Measurements from ENCODE around the gene SPTLC2.
A peak's percentile ranks its signal among the peaks of the same experiment; 100 is the strongest.
"Not testable (repeated sequence)": the region's sequence is repeated elsewhere in the genome, so short reads cannot be mapped to it uniquely, and the experiment has no call there.

The SPTLC2 gene, protein sequence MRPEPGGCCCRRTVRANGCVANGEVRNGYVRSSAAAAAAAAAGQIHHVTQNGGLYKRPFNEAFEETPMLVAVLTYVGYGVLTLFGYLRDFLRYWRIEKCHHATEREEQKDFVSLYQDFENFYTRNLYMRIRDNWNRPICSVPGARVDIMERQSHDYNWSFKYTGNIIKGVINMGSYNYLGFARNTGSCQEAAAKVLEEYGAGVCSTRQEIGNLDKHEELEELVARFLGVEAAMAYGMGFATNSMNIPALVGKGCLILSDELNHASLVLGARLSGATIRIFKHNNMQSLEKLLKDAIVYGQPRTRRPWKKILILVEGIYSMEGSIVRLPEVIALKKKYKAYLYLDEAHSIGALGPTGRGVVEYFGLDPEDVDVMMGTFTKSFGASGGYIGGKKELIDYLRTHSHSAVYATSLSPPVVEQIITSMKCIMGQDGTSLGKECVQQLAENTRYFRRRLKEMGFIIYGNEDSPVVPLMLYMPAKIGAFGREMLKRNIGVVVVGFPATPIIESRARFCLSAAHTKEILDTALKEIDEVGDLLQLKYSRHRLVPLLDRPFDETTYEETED

DNA sequence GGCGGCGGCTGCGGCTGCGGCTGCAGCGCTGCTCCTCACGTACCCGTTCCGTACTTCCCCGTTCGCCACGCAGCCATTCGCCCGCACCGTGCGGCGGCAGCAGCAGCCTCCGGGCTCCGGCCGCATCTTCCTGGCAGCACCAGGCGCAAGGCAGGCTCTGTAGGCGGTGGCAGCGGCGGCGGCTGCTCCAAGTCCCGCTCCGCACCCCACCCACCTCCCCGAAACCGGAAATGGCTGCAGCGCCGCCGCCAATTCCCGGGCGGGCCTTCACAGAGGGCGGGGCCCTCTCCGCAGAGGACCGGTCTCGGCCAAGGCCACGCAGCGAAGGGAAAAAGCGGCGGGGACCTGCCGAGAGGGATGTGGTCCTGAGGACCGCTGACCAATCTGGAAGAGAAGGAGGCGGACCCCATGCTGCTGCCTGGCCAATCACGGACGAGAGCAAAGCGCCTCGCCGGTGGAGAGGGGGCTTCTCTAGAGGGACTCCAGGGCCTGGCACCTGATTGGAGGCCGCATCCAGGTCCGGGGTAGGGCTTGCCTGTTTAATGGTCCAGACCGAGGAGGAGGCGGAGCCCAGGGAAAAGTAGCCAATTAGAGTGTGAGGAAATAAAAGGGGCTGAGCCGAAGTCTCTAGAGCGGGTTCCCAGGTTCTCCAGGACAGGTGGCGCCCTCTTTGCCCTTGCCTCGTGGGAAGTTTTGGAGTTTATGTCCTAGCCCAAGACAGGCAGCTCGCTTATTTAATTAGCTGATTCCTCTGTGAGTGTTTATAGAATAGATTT, at the start of gene SPTLC2:
Gene SPTLC2, minus strand, starts transcription at position 184 of the 776 bp plus-strand sequence. Its CDS starts 58 bp downstream, at position 126.
- peak; percentile 99 for DNase-seq

DNA sequence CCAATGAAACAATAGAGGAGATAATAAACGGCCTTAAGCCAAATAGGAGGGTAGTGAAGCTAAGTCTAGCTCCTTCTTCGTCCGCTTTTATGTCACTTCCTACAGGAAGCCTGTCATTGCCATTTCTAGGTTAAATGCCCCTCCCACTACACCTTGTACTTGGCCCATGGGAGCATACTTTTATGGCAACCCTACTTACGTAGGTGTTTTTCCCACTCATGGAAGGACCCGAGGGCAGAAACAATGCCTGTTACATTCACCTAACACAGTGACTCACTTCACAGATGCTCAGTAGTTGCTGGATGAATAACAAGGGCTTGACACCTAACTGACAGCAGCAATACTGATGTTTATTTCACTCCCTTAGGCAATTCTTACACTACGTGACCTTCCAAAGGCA, 46.9 kb upstream of the SPTLC2 start:
- no peak for DNase-seq

- DNase-seq: not testable (repeated sequence)
These were observed 45.1 kb upstream of the SPTLC2 start for GRCh38 chr14:77661562-77661961.

DNA sequence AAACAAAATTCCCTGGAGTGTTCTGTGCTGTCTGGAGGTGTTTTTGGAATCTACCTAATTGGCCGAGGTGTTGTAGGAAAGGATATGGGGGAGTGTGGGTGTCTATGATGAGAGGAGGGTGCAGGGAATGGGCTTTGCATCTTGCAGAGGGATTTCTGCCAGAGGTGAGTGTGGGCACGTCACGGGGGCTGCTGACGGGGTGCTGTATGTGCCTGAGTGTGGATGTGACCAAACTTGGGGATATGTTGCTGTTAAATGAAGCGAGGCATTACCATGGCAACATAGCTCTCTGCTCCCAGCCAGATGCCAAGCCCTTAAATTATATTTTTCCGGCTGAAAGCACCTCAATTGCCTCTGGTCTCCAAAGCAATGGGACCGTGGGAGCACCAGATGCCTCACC, 44.3 kb upstream of the SPTLC2 start:
- DNase-seq: no peak

GRCh38 chr14:77659831-77660230, 43.4 kb upstream of the SPTLC2 start:
- no peak for DNase-seq

GRCh38 chr14:77657280-77657679, 40.8 kb upstream of the SPTLC2 start:
- no peak for DNase-seq

DNA sequence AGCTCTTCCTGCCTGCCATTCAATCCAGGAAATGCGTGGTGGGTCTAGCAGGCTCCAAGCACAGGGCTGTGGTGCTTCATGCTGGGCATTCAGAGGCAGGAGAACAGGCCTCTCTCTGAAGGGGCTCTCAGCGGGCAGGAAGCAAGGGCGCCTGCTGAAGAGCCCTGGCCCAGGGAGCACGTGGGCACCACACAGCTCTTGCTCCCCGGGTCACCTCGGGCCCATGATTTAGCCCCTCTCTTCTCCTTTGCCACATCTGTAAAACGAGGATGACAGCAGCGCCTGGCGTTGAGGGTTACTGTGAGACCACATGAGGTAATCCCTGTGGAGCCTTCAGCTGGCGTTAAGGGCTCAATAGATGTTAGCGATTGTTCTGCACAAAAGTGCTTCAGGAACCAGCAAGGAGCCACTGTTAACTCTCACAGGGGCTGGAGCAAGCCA, 37.6 kb upstream of the SPTLC2 start:
- DNase-seq: no peak

DNA sequence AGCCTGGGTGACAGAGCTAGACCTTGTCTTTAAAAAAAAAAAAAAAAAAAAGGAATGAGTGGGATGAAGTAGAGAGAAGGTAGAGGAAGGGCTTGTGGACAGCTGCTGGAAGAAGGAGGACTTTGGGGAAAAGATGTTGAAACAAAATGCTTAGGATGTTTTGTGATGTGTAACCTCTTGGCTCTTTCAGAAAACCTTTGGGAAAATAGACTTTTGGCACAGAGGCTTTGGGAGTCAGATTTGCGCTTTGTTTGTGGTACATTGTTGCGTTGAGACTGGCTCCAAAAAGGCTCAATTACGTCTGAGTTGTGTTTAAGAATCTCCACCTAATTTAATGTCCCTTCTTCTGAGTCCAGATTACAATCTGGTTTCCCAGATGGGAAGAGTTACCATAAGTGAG, 32.9 kb upstream of the SPTLC2 start:
- no peak for DNase-seq

- DNase-seq: no peak
These were observed 32.2 kb upstream of the SPTLC2 start for GRCh38 chr14:77648520-77649200.

GRCh38 chr14:77647853-77648252, 31.4 kb upstream of the SPTLC2 start:
- no peak for DNase-seq

- DNase-seq: no peak
These were observed 30.5 kb upstream of the SPTLC2 start for GRCh38 chr14:77646907-77647306.

DNA sequence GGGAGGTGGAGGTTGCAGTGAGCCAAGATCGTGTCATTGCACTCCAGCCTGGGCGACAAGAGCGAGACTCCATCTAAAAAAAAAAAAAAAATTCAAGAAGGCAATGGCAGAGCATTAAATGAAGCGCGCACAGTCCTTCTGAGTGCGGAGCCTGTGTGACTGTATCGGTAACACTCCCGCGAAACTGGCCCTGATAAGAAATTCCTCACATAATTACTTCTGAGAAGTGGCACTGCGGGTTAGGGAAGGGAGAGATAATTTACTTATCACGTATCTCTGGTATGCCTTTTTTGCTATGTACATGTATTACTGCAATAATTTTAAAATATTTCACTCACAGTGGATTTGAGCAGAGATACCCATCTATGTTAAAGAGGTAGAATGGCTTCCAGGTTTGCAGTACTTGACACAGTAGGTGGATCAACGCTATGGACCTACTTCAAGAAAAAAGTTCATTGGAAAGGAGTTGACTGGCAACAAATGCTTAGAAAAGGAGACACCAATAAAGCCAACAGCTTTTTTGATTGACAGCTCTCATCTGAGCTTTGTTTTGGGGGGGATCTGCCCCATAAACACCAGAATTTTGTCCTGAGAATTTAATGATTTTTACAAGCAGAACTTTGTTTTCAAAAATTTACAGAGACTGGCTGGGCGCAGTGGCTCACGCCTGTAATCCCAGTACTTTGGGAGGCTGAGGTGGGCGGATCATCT, 29.2 kb upstream of the SPTLC2 start:
- no peak for DNase-seq

- DNase-seq: no peak
These were observed 26.0 kb upstream of the SPTLC2 start for GRCh38 chr14:77642407-77642806.

- DNase-seq: peak; percentile 66
These were observed 25.3 kb upstream of the SPTLC2 start for GRCh38 chr14:77641534-77642341.

DNA sequence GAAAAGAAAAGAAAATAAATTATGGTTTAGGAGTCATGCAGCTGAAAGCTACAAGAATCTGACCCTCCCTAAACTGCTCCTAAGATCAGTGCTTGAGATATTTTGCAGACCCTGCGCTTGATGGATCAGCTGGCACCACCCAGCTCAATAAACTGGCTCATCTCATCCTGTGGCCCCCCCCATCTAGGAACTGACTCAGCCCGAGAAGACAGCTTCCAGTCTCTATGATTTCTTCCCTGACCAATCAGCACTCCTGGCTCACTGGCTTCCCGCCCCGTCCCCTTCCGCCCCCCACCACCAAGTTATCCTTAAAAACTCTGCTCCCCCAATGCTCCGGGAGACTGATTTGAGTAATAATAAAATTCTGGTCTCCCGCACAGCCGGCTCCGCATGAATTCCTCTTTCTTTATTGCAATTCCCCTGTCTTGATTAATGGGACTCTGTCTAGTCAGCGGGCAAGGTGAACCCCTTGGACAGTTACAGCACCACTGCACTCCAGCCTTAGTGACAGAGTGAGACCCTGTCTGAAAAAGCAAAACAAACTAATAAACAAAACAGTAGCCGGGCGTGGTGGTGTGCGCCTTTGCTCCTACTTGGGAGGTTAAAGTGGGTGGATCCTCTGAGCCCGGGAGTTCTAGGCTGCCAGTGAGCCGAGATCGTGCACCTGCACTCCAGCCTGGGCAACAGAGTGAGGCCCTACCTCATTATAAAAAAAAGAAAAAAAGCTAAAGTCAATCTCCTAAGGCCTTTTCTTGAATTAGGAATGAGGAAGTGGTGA, 24.5 kb upstream of the SPTLC2 start:
- no peak for DNase-seq

DNA sequence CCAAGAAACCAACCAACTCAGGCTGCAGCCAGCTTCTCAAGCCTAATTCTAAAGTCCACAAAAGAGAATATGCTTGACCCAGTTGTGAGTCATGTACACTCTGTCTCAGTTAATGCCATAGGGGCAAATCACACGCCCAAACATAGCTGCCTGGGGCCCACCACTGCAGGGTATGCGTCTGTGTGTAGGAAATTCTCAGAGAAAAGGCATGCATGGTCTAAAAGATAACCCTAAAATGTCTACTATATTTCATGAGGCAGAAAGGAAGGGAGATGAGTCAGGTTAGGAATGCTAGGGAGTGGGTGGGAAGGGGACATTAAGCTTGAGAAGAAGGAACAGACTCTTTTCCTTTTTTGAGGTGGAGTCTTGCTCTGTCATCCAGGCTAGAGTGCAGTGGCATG, 22.3 kb upstream of the SPTLC2 start:
- no peak for DNase-seq

DNA sequence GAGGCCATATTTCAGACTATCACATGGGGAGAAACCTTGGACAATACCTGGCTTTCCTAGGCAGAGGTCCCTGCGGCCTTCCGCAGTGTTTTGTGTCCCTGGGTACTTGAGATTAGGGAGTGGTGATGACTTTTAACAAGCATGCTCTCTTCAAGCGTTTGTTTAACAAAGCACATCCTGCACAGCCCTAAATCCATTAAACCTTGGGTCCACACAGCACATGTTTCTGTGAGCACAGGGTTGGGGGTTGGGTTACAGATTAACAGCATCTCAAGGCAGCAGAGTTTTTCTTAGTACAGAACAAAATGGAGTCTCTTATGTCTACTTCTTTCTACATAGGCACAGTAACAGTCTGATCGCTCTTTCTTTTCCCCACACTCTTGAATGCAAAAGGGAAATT, 19.4 kb upstream of the SPTLC2 start:
- DNase-seq: not testable (repeated sequence)

GRCh38 chr14:77635466-77635865, 19.0 kb upstream of the SPTLC2 start:
- DNase-seq: not testable (repeated sequence)

DNA sequence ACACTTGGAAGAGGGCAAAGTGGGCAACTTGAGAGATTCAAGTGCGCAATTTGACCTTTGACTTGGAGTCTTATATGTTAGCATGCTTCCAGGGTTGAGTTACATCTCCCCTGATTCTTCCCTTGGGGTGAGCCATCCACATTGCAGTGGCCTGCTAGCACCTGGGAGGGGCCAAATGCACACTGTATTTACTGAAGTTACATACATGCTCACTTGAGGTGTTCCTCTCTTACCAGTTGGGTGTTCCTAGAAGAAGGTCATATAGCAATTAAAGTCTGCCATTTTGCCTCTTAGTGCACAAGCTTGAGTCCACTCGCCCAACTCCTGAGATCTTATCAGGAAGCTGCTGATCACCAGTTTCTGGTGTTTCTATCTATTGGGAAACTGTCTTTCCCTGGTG, 13.7 kb upstream of the SPTLC2 start:
- DNase-seq: no peak

GRCh38 chr14:77625360-77625759, 8.9 kb upstream of the SPTLC2 start:
- DNase-seq: no peak

DNA sequence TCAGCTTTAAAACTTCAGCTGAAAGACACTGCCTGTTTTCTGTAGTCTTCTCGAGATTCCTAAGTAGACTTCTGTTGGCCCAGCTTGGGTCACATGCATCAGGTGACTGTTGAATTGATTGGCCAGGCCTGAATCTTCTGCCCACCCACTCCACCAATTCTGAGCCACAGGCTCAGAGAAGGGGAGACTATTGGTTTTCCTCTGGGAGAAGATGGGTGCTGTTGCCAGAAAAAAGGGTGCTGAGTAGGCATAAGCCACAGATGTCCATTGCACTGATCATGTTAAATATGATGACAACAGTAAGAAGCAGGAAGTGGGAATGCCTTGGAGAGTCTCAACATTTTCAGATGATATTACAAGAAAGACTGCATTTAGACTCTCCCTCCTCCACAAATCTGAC, 6.8 kb upstream of the SPTLC2 start:
- no peak for DNase-seq

Measured in activated CD4-positive, alpha-beta T cell treated with anti-CD3 and anti-CD28 coated beads, Interleukin-2, amount 50 U/mL, for 16 hours (primary cell).